Thymus (tissue), 14 donors: ENCODE data around the gene SLC1A6. TPM values are rescaled to one million over a fixed set of nuclear protein-coding genes. Genes with fewer than 3 reads are reported as not detected.
A peak's percentile ranks its signal among the peaks of the same experiment; 100 is the strongest.
"Not testable (repeated sequence)": the region's sequence is repeated elsewhere in the genome, so short reads cannot be mapped to it uniquely, and the experiment has no call there.

Experiments used
- DNase-seq, 9 donors: peaks; one replicate each; pipeline ENCODE4 v3.0.0-alpha.2; 2013; ENCODE audit warnings: low spot score in 9 of 9, low read depth in 6 of 9, missing footprints in 1 of 9
- H3K27ac ChIP-seq, 2 donors: one replicate each; pipeline ENCODE4 v1.5.1; 2013; ENCODE audit warnings: control low read depth in 1 of 2, low read depth in 1 of 2, low read length in 1 of 2, mild to moderate bottlenecking in 1 of 2, moderate library complexity in 1 of 2
- H3K27me3 ChIP-seq, 2 donors: one replicate each; pipeline ENCODE4 v1.5.1; 2013; ENCODE audit warnings: low read length in 1 of 2; ENCODE audit not compliant: control insufficient read depth in 2 of 2, insufficient read depth in 1 of 2
- H3K36me3 ChIP-seq, 2 donors: one replicate each; pipeline ENCODE4 v1.5.1; 2013; ENCODE audit warnings: low read length in 1 of 2, mild to moderate bottlenecking in 1 of 2, moderate library complexity in 1 of 2; ENCODE audit not compliant: control insufficient read depth in 2 of 2, insufficient read depth in 2 of 2
- H3K4me1 ChIP-seq, 2 donors: one replicate each; pipeline ENCODE4 v1.5.1; 2013; ENCODE audit warnings: low read length in 2 of 2; ENCODE audit not compliant: control insufficient read depth in 2 of 2, insufficient read depth in 2 of 2
- H3K4me3 ChIP-seq, 2 donors: one replicate each; pipeline ENCODE4 v1.5.1; 2013; ENCODE audit warnings: low read length in 2 of 2, control low read depth in 1 of 2, mild to moderate bottlenecking in 1 of 2
- H3K9me3 ChIP-seq, 2 donors: one replicate each; pipeline ENCODE4 v1.5.1; 2013; ENCODE audit warnings: low read length in 1 of 2, mild to moderate bottlenecking in 1 of 2; ENCODE audit not compliant: control insufficient read depth in 2 of 2, insufficient read depth in 1 of 2
- WGBS: extraction: QIAGEN DNeasy Blood & Tissue Kit; methylation state at CpG from one replicate; pipeline ENCODE4 v1.1.7; 2013; 5-methylcytosine and 5-hydroxymethylcytosine counted together
- long read RNA-seq, 10 donors: transcript quantifications; one replicate each; lab custom pipeline, GENCODE V29; 2026
- polyA plus RNA-seq: library from polyadenylated mRNA; stranded (reverse); fragments of 200-250 nt; gene quantifications from one replicate; pipeline ENCODE4 v1.2.3, GENCODE V29; 2013
- total RNA-seq: library from RNA; stranded (reverse); fragments of 120-200 nt; gene quantifications from one replicate; pipeline ENCODE4 v1.2.4, GENCODE V29; 2013
- donor health status: healthy.

The SLC1A6 gene
- total RNA-seq (0.05 TPM), polyA plus RNA-seq (0.18 TPM)
- long read RNA-seq, donor 1 = 0 reads
- long read RNA-seq, donor 2 = 0 reads
- long read RNA-seq, donor 3 = 0 reads
- long read RNA-seq, donor 4 = 0 reads
- long read RNA-seq, donor 5 = 0 reads
- long read RNA-seq, donor 6 = 0 reads
- long read RNA-seq, donor 7 = 0 reads
- long read RNA-seq, donor 8 = 0 reads
- long read RNA-seq, donor 9 = 0 reads
- long read RNA-seq, donor 10 = 0 reads

DNA sequence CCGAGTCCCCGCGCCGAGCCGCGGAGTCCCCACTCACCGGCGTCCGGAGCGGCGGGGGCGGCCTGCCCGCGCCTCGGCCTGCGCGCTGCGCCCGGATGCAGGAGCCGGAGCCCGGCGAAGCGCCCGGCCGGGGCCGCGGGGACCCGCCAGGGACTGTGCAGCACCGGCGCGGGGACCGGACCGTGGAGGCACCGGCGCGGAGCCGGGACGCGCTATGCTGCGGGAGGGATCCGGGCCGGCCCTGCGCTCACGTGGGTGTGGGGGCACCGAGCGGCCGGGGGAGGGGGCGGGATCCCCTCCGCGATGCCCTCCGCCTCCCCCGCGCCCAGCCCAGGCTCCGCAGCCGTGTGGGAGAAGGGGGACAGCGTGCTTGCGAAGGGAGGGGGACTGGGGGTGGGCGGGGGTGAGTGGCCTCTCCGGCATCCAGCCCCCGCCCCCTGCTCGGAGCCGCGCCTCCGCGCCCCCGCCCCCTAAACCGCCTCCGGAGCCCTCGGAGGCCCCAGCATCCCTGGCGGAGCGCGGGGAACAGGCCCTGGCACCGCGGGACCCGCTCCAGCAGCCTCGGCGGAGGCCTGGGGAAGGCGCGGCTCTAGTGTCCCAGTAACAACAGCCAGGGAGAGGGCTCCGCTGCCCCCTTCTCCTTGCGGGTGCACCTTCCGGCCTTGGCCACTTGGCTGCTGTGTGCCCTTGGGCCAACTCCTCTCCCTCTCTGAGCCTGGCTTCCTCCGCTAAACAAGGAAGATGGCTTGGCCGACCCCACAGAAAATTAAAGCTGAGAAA, at the start of gene SLC1A6:
SLC1A6 (minus strand) TSS at position 389 of the 780 bp plus-strand sequence. CDS start 6,954 bp downstream, outside the sequence.
- Histone ChIP-seq H3K4me3 (no peak within 1 kb of the TSS), H3K9me3 (no peaks in the 10 kb centered on the region), H3K36me3 (no peaks in the 10 kb centered on the region), H3K4me1 (no peaks in the 10 kb centered on the region), H3K27ac (no peak within 1 kb of the TSS), H3K27me3 (peaks cover 30 to 55% of the 10 kb centered on the region in 2 donors)
- no peak for DNase-seq
- 1% methylated on average over 84 of the region's 84 CpGs for WGBS

DNA sequence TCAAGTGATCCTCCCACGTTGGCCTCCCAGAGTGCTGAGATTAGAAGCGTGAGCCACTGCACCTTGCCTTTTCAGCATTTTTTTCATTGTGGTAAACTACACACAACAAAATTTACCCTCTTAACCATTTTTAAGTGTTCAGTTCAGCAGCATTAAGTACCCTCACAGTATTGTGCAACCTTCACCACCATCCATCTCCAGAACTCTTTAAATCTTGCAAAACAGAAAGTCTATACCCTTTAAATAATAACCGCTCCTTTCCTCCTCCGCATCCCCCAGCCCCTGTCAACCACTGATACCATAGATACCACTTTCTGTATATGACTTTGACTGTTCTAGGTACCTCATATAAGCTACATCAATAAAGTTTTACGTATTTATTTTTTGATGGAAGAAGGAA, 48.8 kb upstream of the SLC1A6 start:
- Histone ChIP-seq H3K9me3 (no peaks in the 10 kb centered on the region), H3K36me3 (no peaks in the 10 kb centered on the region), H3K27ac (no peak overlapping the region), H3K4me1 (no peaks in the 10 kb centered on the region), H3K4me3 (no peak overlapping the region), H3K27me3 (no peaks in the 10 kb centered on the region)
- 75% methylated on average over 5 of the region's 5 CpGs for WGBS
- DNase-seq = no peak

DNA sequence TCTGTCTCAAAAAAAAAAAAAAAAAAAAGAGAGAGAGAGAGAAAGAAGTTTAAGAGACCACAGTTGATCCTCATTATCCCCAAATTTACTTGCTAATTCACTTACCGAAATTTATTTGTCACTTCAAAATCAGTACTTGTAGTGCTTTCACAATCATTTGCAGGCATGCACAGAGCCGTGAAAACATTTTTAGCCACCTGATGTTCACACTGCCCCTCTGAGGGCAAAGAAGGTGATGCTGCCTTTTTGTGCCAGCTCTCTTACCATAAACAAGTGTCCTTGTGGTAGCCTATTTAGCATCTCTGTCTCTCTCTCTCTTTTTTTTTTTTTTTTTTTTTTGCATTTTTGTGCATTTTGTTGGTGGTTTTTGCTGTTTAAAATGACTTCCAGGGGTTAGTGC, 45.6 kb upstream of the SLC1A6 start:
- Histone ChIP-seq H3K36me3 (no peaks in the 10 kb centered on the region), H3K9me3 (no peaks in the 10 kb centered on the region), H3K27me3 (peaks cover 0 to 8% of the 10 kb centered on the region in 2 donors), H3K4me1 (no peaks in the 10 kb centered on the region), H3K4me3 (no peak overlapping the region), H3K27ac (no peak overlapping the region)
- 25% methylated on average over 2 of the region's 2 CpGs for WGBS
- DNase-seq = no peak

DNA sequence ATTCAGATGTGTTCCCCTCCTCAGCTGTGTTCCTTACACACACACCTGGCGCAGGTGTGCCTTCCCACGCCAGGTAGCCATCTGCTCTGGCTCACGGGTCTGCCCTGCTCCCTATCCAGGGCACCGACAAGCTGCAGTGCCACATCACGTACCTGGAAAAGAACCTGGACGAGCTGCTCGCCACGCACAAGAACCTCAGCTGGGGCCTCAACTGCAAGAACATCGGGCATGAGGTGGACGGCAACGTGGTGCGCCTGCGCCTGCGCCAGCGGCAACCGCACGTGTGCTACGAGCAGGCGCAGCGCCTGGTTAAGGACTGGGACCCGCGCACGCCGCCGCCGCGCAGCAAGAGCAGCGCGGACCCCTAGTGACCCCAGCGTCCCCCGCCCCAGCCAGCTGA, 43.1 kb upstream of the SLC1A6 start:
- Histone ChIP-seq H3K27ac (no peak overlapping the region), H3K36me3 (no peaks in the 10 kb centered on the region), H3K4me3 (no peak overlapping the region), H3K27me3 (peaks cover 0 to 8% of the 10 kb centered on the region in 2 donors), H3K4me1 (no peaks in the 10 kb centered on the region), H3K9me3 (no peaks in the 10 kb centered on the region)
- WGBS = 36% methylated on average over 31 of the region's 31 CpGs
- no peak for DNase-seq

DNA sequence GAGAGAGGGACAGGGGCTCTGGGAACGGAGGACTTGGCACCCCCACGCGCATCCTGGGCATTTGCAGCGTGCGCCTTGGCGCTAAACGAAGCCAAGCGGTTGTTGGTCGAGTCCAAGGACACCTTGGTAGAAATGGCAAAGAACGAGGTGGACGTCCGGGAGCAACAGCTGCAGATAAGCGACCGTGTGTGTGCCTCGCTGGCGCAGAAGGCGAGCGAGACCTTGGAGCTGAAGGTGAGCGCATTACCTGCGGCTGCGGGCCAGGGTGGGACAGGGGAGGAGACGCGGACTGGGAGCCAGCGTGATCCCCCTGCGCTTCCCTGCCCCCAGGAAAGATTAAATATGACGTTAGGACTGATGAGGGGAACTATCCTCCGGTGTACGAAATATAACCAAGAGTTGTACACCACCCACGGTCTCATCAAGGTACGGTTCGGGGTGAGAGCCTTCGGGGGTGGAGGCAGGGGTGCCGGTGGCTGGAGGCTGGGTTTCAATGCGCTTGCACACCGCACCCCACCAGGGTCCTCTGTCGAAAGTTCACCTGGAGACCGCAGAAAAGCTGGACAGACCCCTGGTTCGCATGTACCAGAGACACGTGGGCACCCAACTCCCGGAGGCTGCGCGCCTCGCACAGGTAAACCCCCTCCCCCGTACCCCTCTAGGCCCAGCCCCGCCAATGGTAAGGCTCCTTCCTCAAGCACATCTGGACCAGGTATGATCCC, 41.8 kb upstream of the SLC1A6 start:
- 89% methylated on average over 45 of the region's 45 CpGs for WGBS
- no peak for DNase-seq
- Histone ChIP-seq H3K36me3 (no peaks in the 10 kb centered on the region), H3K4me1 (no peaks in the 10 kb centered on the region), H3K4me3 (no peak overlapping the region), H3K9me3 (no peaks in the 10 kb centered on the region), H3K27me3 (peaks cover 0 to 8% of the 10 kb centered on the region in 2 donors), H3K27ac (no peak overlapping the region)

DNA sequence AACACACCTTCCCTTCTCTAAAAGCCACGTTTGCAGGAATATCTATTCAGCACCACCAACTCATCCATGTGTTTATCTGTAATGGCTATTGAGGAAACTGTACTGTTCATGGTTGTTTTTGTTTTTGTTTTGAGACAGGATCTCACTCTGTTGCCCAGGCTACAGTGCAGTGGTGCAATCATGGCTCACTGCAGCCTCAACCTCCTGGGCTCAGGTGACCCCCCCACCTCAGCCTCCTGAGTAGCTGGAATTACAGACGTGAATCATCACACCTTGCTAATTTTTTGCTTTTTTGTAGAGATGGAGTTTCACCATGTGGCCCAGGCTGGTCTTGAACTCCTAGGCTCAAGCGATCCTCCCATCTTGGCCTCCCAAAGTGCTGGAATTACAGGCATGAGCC, 39.2 kb upstream of the SLC1A6 start:
- DNase-seq, H3K36me3 ChIP-seq, H3K4me3 ChIP-seq, H3K9me3 ChIP-seq, H3K27ac ChIP-seq, H3K27me3 ChIP-seq, H3K4me1 ChIP-seq: not testable (repeated sequence)
- WGBS = 73% methylated on average over 3 of the region's 3 CpGs

DNA sequence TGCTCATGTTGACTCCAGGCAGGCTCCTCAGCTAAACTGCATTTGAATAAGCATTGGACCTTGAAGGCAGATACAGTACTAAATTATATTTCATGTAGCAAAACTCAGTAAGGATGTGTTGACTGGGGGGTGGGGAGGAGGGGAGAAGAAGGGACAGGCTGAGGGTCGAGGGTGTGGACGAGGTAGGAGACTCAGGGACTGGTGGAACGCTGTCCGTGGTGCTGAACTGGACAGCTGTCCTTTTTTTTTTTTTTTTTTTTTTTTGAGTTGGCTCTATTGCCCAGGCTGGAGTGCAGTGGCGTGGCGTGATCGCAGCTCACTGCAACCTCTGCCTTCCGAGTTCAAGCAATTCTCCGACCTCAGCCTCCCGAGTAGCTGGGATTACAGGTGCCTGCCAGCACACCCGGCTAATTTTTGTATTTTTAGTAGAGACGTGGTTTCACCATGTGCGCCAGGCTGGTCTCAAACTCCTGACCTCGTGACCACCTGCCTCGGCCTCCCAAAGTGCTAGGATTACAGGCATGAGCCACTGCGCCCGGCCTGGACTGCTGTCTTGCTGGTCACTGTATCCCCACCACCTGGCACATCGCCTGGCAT, 36.4 kb upstream of the SLC1A6 start:
- Histone ChIP-seq H3K4me1 (no peaks in the 10 kb centered on the region), H3K27me3 (peaks cover 6 to 17% of the 10 kb centered on the region in 2 donors), H3K36me3 (no peaks in the 10 kb centered on the region), H3K27ac (no peak overlapping the region), H3K9me3 (peaks cover 0 to 1% of the 10 kb centered on the region in 2 donors), H3K4me3 (no peak overlapping the region)
- 42% methylated on average over 18 of the region's 18 CpGs for WGBS
- DNase-seq = peak in 1 of 9 donors; percentile 3

DNA sequence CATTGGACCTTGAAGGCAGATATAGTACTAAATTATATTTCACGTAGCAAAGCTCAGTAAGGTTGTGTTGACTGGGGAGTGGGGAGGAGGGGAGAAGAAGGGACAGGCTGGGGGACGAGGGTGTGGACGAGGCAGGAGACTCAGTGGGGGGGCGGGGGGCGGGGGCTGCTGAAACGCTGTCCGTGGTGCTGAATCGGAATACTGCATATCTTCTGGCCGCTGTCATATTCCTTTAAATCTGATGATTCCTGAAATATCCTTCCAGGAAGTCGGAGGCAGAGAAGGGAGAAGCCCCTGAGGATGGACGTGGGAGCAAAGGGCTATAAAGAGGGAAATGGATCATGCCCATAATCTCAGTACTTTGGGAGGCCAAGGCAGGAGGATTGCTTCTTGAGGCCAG, 34.9 kb upstream of the SLC1A6 start:
- Histone ChIP-seq H3K4me3 (no peak overlapping the region), H3K9me3 (peaks cover 0 to 1% of the 10 kb centered on the region in 2 donors), H3K4me1 (no peaks in the 10 kb centered on the region), H3K27ac (no peak overlapping the region), H3K27me3 (peaks cover 16 to 30% of the 10 kb centered on the region in 2 donors), H3K36me3 (no peaks in the 10 kb centered on the region)
- peak in 1 of 9 donors; percentile 5 for DNase-seq
- 13% methylated on average over 11 of the region's 11 CpGs for WGBS
